SK-N-MC (cell line): ENCODE data around the gene ZNF90.

Experiments
- EZH2 ChIP-seq: fragments of 200-600 bp; sonication (generic); IDR thresholded peaks from one replicate; pipeline ENCODE4 v1.6.1; 2017; ENCODE audit warnings: antibody characterized with exemption
- FOXP2 ChIP-seq: optimal IDR thresholded peaks from 2 replicates; pipeline ENCODE3; 2011; ENCODE audit warnings: mild to moderate bottlenecking, moderate library complexity; ENCODE audit not compliant: insufficient read depth; ENCODE audit errors: extremely low read length, control extremely low read depth
- POLR2AphosphoS5 ChIP-seq: IDR thresholded peaks from 2 replicates; pipeline ENCODE4 v1.6.1; 2012; ENCODE audit warnings: mild to moderate bottlenecking, low read depth, low read length, borderline replicate concordance

GRCh38 chr19:20051841-20052768 is 25.7 kb upstream of the ZNF90 start:
- TF ChIP-seq POLR2AphosphoS5 (no peak), EZH2 (no peak), FOXP2 (no peak)
